Upper lobe of left lung (tissue), 6 donors: ENCODE data around the gene NMBR. TPM values are rescaled to one million over a fixed set of nuclear protein-coding genes. Genes with fewer than 3 reads are reported as not detected.
"Not testable (repeated sequence)": the region's sequence is repeated elsewhere in the genome, so short reads cannot be mapped to it uniquely, and the experiment has no call there.

Experiments
- ATAC-seq, 2 donors: fragments of 200-7000 bp; cut with Tn5 transposase; one replicate each; pipeline ENCODE4 v1.9.1; 2022; ENCODE audit warnings: mild to moderate bottlenecking in 2 of 2, moderate library complexity in 2 of 2; ENCODE audit not compliant: low FRiP score in 2 of 2
- DNase-seq, 2 donors: peaks; one replicate each; pipeline ENCODE4 v3.0.0-alpha.2; 2019 to 2020
- H3K27ac ChIP-seq, 4 donors: fragments of 200-600 bp; sonication (generic); one replicate each; pipeline ENCODE4 v1.5.1; 2016 to 2019
- H3K27me3 ChIP-seq, 4 donors: fragments of 200-600 bp; sonication (generic); one replicate each; pipeline ENCODE4 v1.5.1; 2017 to 2019
- H3K36me3 ChIP-seq, 4 donors: fragments of 200-600 bp; sonication (generic); one replicate each; pipeline ENCODE4 v1.5.1; 2016 to 2019
- H3K4me1 ChIP-seq, 4 donors: fragments of 200-600 bp; sonication (generic); one replicate each; pipeline ENCODE4 v1.5.1; 2018 to 2019
- H3K4me3 ChIP-seq, 4 donors: fragments of 200-600 bp; sonication (generic); one replicate each; pipeline ENCODE4 v1.5.1; 2017 to 2019; ENCODE audit warnings: mild to moderate bottlenecking in 2 of 4, moderate library complexity in 1 of 4
- H3K9me3 ChIP-seq, 4 donors: fragments of 200-600 bp; sonication (generic); one replicate each; pipeline ENCODE4 v1.5.1; 2018 to 2019
- CTCF ChIP-seq, 6 experiments: fragments of 450-650 bp in 4 of 6; fragments of 200-600 bp in 2 of 6; sonication (generic) in 2 of 6; IDR thresholded peaks; one replicate each; pipeline ENCODE4 v1.5.1; 2016 to 2019; ENCODE audit warnings: antibody characterized with exemption in 6 of 6
- EP300 ChIP-seq, 4 donors: sonication (generic); formaldehyde crosslinking; IDR thresholded peaks; one replicate each; pipeline ENCODE4 v1.5.1; 2017; ENCODE audit warnings: antibody characterized with exemption in 4 of 4, control low read depth in 2 of 4
- POLR2A ChIP-seq, 4 donors: fragments of 450-650 bp; IDR thresholded peaks; one replicate each; pipeline ENCODE4 v1.5.1; 2016 to 2017; ENCODE audit warnings: antibody characterized with exemption in 4 of 4, mild to moderate bottlenecking in 2 of 4
- POLR2AphosphoS5 ChIP-seq, 2 donors: sonication (generic); formaldehyde crosslinking; IDR thresholded peaks; one replicate each; pipeline ENCODE4 v1.5.1; 2017; ENCODE audit warnings: antibody characterized with exemption in 2 of 2
- WGBS, 2 donors: methylation state at CpG; one replicate each; pipeline ENCODE4 v1.1.5; 2017 to 2018; 5-methylcytosine and 5-hydroxymethylcytosine counted together
- total RNA-seq, 6 donors: library from RNA; depleted of rRNA in 4 of 6; stranded (reverse); fragments of >200 nt in 4 of 6; gene quantifications; one replicate each; pipeline versions ENCODE4 v1.1.0 to v1.2.1, GENCODE V29; 2016 to 2021
- donor health status: DM: no; HTN: no; CAD: no; lungs with moderate emphysema.
- donor health status: DM: no; HTN: yes; CAD: no; lungs with severe emphysema.

NMBR gene
- total RNA-seq, 6 donors from 2014 or later, result not detected

DNA sequence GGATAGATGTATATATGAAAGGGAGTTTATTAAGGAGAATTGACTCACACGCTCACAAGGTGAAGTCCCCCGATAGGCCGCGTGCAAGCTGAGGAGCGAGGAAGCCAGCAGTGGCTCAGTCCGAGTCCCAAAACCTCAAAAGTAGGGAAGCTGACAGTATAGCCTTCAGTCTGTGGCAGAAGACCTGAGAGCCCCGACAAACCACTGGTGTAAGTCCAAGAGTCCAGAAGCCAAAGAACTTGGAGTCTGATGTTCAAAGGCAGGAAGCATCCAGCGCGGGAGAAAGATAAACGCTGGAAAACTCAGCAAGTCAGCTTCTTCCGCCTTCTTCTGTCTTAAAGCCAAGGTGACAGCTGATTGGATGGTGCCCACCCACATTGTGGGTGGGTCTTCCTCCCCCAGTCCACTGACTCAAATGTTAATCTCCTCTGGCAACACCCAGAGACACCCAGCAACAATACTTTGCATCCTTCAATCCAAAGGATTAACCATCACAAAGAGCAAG is 116.8 kb downstream of the NMBR start:
- Histone ChIP-seq H3K27me3 (no peaks in the 10 kb centered on the region), H3K4me3 (no peak overlapping the region), H3K27ac (no peak overlapping the region), H3K4me1 (no peaks in the 10 kb centered on the region), H3K9me3 (no peaks in the 10 kb centered on the region), H3K36me3 (no peaks in the 10 kb centered on the region)
- 55 to 57% methylated on average over 11 of the region's 11 CpGs for WGBS, 2 donors
- ATAC-seq (no peak), DNase-seq (no peak)
- TF ChIP-seq CTCF (IDR thresholded peaks at IDR 0.05) (no peak), POLR2A (IDR thresholded peaks at IDR 0.05) (no peak), EP300 (IDR thresholded peaks at IDR 0.05) (no peak), POLR2AphosphoS5 (IDR thresholded peaks at IDR 0.05) (no peak)

GRCh38 chr6:142028527-142028926 is 118.4 kb downstream of the NMBR start:
- H3K4me3 ChIP-seq, result no peak overlapping the region
- ATAC-seq (no peak), DNase-seq (no peak)
- H3K27ac ChIP-seq, result no peak overlapping the region
- WGBS, 2 donors, result 93 to 98% methylated on average over 3 of the region's 3 CpGs
- no peaks in the 10 kb centered on the region for H3K36me3 ChIP-seq
- TF ChIP-seq CTCF (IDR thresholded peaks at IDR 0.05), result no peak
- TF ChIP-seq POLR2A (IDR thresholded peaks at IDR 0.05), result no peak
- TF ChIP-seq POLR2AphosphoS5 (IDR thresholded peaks at IDR 0.05), result no peak
- no peak for TF ChIP-seq EP300 (IDR thresholded peaks at IDR 0.05)
- H3K27me3 ChIP-seq, result no peaks in the 10 kb centered on the region
- H3K9me3 ChIP-seq, result no peaks in the 10 kb centered on the region
- H3K4me1 ChIP-seq, result no peaks in the 10 kb centered on the region

DNA sequence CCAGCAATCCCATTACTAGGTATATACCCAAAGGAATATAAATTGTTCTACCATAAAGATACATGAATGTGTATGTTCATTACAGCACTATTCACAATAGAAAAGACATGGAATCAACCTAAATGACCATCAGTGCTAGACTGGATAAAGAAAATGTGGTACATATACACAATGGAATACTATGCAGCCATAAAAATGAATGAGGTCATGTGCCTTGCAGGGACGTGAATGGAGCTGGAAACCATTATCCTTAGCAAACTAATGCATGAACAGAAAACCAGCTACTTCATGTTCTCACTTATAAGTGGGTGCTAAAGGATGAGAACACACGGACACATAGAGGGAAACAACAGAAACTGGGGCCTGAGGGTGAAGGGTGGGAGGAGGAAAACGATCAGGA is 119.1 kb downstream of the NMBR start:
- H3K27me3 ChIP-seq, H3K4me1 ChIP-seq, H3K27ac ChIP-seq, H3K36me3 ChIP-seq, ATAC-seq, DNase-seq, H3K9me3 ChIP-seq, H3K4me3 ChIP-seq: not testable (repeated sequence)
- 82 to 84% methylated on average over 3 of the region's 3 CpGs for WGBS, 2 donors

- H3K9me3 ChIP-seq, result no peaks in the 10 kb centered on the region
- H3K27me3 ChIP-seq, result no peaks in the 10 kb centered on the region
- no peak overlapping the region for H3K27ac ChIP-seq
- no peaks in the 10 kb centered on the region for H3K4me1 ChIP-seq
- no peak overlapping the region for H3K4me3 ChIP-seq
- no peak for ATAC-seq
- no peaks in the 10 kb centered on the region for H3K36me3 ChIP-seq
- 75 to 82% methylated on average over 3 of the region's 3 CpGs for WGBS, 2 donors
- TF ChIP-seq POLR2AphosphoS5 (IDR thresholded peaks at IDR 0.05), result no peak
- TF ChIP-seq EP300 (IDR thresholded peaks at IDR 0.05), result no peak
- no peak for TF ChIP-seq CTCF (IDR thresholded peaks at IDR 0.05)
- TF ChIP-seq POLR2A (IDR thresholded peaks at IDR 0.05), result no peak
- DNase-seq, result no peak
These were observed 119.8 kb downstream of the NMBR start for GRCh38 chr6:142027074-142027473.

GRCh38 chr6:142026471-142026870 is 120.5 kb downstream of the NMBR start:
- no peak for TF ChIP-seq POLR2AphosphoS5 (IDR thresholded peaks at IDR 0.05)
- ATAC-seq, result no peak
- Histone ChIP-seq H3K4me1 (no peaks in the 10 kb centered on the region), H3K9me3 (no peaks in the 10 kb centered on the region), H3K36me3 (no peaks in the 10 kb centered on the region), H3K4me3 (no peak overlapping the region), H3K27ac (no peak overlapping the region), H3K27me3 (no peaks in the 10 kb centered on the region)
- no peak for DNase-seq

Other genes starting within 250 kb of the NMBR start
- not detected for gene GJE1, start 14.2 kb downstream of the NMBR start, total RNA-seq
- 10 to 100 TPM; 15.8 to 36.0 (median 25.7) TPM for gene VTA1, start 141 bp upstream of the NMBR start, total RNA-seq
- gene ADGRG6, start 154.9 kb upstream of the NMBR start, total RNA-seq, result 10 to 100 TPM; 19.9 to 44.1 (median 29.8) TPM